HT-29 (cell line): ENCODE data around the gene NTRK3. TPM values are rescaled to one million over a fixed set of nuclear protein-coding genes. Genes with fewer than 3 reads are reported as not detected.
"Not testable (repeated sequence)": the region's sequence is repeated elsewhere in the genome, so short reads cannot be mapped to it uniquely, and the experiment has no call there.

ENCODE experiments used
- DNase-seq: peaks from one replicate; pipeline ENCODE4 v3.0.0-alpha.2; 2015; ENCODE audit warnings: low spot score
- total RNA-seq: library from RNA; depleted of rRNA; stranded (reverse); fragments of >200 nt; shearing (Covaris generic); gene quantifications from 2 replicates; pipeline ENCODE4 v1.2.3, GENCODE V29; 2014

Gene NTRK3
- total RNA-seq, 1 experiment from 2014 or later, result not detected

- no peak for DNase-seq
These were observed 180.2 kb downstream of the NTRK3 start for GRCh38 chr15:88076328-88076727.

- DNase-seq, result no peak
These were observed 181.4 kb downstream of the NTRK3 start for GRCh38 chr15:88075102-88075501.

GRCh38 chr15:88074386-88074785 lies 182.2 kb downstream of the NTRK3 start:
- DNase-seq, result no peak

GRCh38 chr15:88073391-88073691 lies 183.2 kb downstream of the NTRK3 start:
- DNase-seq, result no peak

GRCh38 chr15:88072598-88073390 lies 183.7 kb downstream of the NTRK3 start:
- no peak for DNase-seq

- not testable (repeated sequence) for DNase-seq
These were observed 184.4 kb downstream of the NTRK3 start for GRCh38 chr15:88072133-88072532.

- DNase-seq, result no peak
These were observed 185.4 kb downstream of the NTRK3 start for GRCh38 chr15:88071141-88071540.

- DNase-seq, result no peak
These were observed 187.0 kb downstream of the NTRK3 start for GRCh38 chr15:88069561-88069960.

- no peak for DNase-seq
These were observed 189.2 kb downstream of the NTRK3 start for GRCh38 chr15:88067331-88067685.

GRCh38 chr15:88066636-88067330 lies 189.8 kb downstream of the NTRK3 start:
- DNase-seq, result peak; percentile 11

GRCh38 chr15:88061452-88061851 lies 195.1 kb downstream of the NTRK3 start:
- no peak for DNase-seq

GRCh38 chr15:88060383-88060782 lies 196.2 kb downstream of the NTRK3 start:
- no peak for DNase-seq

- DNase-seq, result no peak
These were observed 198.7 kb downstream of the NTRK3 start for GRCh38 chr15:88057836-88058235.

- DNase-seq, result no peak
These were observed 207.0 kb downstream of the NTRK3 start for GRCh38 chr15:88049506-88049905.

- DNase-seq, result no peak
These were observed 207.8 kb downstream of the NTRK3 start for GRCh38 chr15:88048755-88049154.

GRCh38 chr15:88048237-88048636 lies 208.3 kb downstream of the NTRK3 start:
- no peak for DNase-seq

GRCh38 chr15:88046576-88047129 lies 209.9 kb downstream of the NTRK3 start:
- no peak for DNase-seq

GRCh38 chr15:88043396-88043795 lies 213.1 kb downstream of the NTRK3 start:
- no peak for DNase-seq

- no peak for DNase-seq
These were observed 214.5 kb downstream of the NTRK3 start for GRCh38 chr15:88042047-88042446.

GRCh38 chr15:88040516-88040915 lies 216.0 kb downstream of the NTRK3 start:
- DNase-seq, result no peak

GRCh38 chr15:88038261-88038660 lies 218.3 kb downstream of the NTRK3 start:
- DNase-seq, result no peak

GRCh38 chr15:88036154-88036839 lies 220.2 kb downstream of the NTRK3 start:
- no peak for DNase-seq
